Body of pancreas (tissue), 4 donors: ENCODE results near the gene MICALL1.

Experiments
- CTCF ChIP-seq, 7 experiments: fragments of 450-650 bp in 4 of 7; fragments of 200-600 bp in 3 of 7; sonication (generic) in 3 of 7; IDR thresholded peaks; one replicate each; pipeline ENCODE4 v1.5.1; 2016 to 2019; ENCODE audit warnings: antibody characterized with exemption in 7 of 7
- POLR2A ChIP-seq, 3 donors: fragments of 450-650 bp; IDR thresholded peaks; one replicate each; pipeline ENCODE4 v1.6.1; 2016; ENCODE audit warnings: antibody characterized with exemption in 3 of 3, mild to moderate bottlenecking in 2 of 3

DNA sequence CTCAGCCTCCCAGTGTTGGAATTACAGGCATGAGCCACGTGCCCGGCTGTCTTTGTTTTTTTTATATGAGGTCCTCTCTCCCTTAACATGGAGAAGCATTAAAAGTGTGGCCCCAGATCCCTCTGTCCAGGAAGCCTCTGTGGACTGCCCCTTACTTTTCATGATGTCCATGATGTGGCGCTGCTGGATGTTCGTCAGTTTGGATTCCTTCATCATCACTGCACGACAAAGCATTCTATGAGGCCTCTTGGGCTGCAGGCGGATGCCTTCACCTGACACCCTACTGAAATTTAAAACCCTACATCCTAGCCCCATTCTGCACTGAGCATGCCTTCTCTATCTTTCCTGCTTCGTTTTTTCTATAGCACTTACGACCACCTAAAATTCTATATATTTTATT is 45.2 kb downstream of the MICALL1 start:
- no peak for TF ChIP-seq POLR2A (IDR thresholded peaks at IDR 0.05)
- no peak for TF ChIP-seq CTCF (IDR thresholded peaks at IDR 0.05)
